ENCODE measurements around the gene BTC. TPM values are rescaled to one million over a fixed set of nuclear protein-coding genes. Genes with fewer than 3 reads are reported as not detected.

Gene BTC
- polyA plus RNA-seq, 1 donor (not counting 4 experiments of a cell fraction or from before 2014, with no cell fraction given) = 0.58 TPM

DNA sequence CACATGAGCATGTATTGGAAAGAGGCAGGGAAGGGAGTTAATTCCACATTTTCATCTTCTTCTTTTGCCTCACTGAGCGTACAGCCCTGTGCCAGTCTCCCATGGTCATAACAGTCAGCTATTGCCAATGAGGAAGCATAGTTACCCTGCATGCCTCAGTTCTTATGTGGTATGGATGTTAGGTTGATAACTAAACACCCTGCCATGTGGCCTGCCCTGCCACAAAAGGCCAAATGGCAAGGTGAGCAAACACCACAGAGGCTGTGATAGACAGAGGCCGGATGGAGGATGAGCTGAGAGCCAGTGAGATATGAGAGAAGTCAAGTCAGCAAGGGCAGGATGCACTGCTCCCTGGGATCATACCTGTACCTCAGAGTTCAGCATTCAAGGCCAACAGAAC is 59.3 kb downstream of the BTC start:
- FAIRE-seq = no peak

DNA sequence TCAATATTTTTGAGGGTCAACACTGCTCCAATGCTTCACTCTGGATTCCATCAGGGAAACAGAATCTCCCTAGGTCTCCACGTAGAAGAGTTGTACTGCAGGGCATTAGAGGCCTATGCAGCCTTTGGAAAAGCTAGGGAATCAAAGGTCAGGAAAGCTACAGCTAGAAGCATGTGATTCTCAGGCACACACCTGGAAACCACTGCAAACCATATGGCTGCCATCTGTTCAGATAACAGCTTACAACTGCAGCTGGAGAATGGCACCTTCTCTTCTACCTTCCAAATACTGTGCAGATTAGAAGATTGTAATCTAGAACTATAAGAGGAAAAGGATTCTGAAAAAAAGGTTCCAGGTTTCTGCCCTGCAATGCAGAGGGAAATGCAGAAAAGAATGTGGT is 60.6 kb downstream of the BTC start:
- Histone ChIP-seq H3K9me3 (ENCODE audit: control insufficient read depth, low read depth, low read length) (no peaks in the 10 kb centered on the region), H3K36me3 (ENCODE audit: control insufficient read depth in 2 of 2, extremely low read depth in 1 of 2, insufficient read depth in 2 of 2, low read length in 2 of 2) (no peaks in the 10 kb centered on the region), H3K27ac (ENCODE audit: control insufficient read depth, insufficient read depth, low read length) (no peak overlapping the region), H3K27me3 (ENCODE audit: control insufficient read depth, extremely low read depth, insufficient read depth, low read length) (peaks cover 5% of the 10 kb centered on the region), H2AFZ (ENCODE audit: control insufficient read depth, low read length) (no peak overlapping the region), H3K9ac (ENCODE audit: control insufficient read depth, extremely low read depth, insufficient read depth, low read length) (no peak overlapping the region), H3K4me2 (ENCODE audit: control insufficient read depth, extremely low read depth, insufficient read depth, low read depth, low read length) (no peak overlapping the region), H3K4me1 (ENCODE audit: control insufficient read depth, extremely low read depth, insufficient read depth, low read length) (no peaks in the 10 kb centered on the region), H3K4me3 (ENCODE audit: control insufficient read depth in 2 of 3, extremely low read depth in 1 of 3, insufficient read depth in 2 of 3, low read depth in 1 of 3, low read length in 3 of 3) (no peak overlapping the region), H4K20me1 (ENCODE audit: control insufficient read depth, extremely low read depth, insufficient read depth, low read length) (no peaks in the 10 kb centered on the region), H3K9me1 (ENCODE audit: control insufficient read depth, extremely low read depth, insufficient read depth, low read length) (no peaks in the 10 kb centered on the region), H3K79me2 (ENCODE audit: control insufficient read depth, insufficient read depth, low read length) (no peaks in the 10 kb centered on the region)
- dilution Hi-C loops (cut with MboI; ENCODE audit: extremely low pct_ligation_motif_present, low sequenced_read_pairs) = no loop called here
- no peak for TF ChIP-seq EZH2 (IDR thresholded peaks at IDR 0.05; ENCODE audit: low read length)
- TF ChIP-seq, protein P1, sequence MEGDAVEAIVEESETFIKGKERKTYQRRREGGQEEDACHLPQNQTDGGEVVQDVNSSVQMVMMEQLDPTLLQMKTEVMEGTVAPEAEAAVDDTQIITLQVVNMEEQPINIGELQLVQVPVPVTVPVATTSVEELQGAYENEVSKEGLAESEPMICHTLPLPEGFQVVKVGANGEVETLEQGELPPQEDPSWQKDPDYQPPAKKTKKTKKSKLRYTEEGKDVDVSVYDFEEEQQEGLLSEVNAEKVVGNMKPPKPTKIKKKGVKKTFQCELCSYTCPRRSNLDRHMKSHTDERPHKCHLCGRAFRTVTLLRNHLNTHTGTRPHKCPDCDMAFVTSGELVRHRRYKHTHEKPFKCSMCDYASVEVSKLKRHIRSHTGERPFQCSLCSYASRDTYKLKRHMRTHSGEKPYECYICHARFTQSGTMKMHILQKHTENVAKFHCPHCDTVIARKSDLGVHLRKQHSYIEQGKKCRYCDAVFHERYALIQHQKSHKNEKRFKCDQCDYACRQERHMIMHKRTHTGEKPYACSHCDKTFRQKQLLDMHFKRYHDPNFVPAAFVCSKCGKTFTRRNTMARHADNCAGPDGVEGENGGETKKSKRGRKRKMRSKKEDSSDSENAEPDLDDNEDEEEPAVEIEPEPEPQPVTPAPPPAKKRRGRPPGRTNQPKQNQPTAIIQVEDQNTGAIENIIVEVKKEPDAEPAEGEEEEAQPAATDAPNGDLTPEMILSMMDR (optimal IDR thresholded peaks at IDR 0.05 in 1 of 3, IDR thresholded peaks at IDR 0.05 in 1 of 3, conservative IDR thresholded peaks at IDR 0.05 in 1 of 3; ENCODE audit: extremely low read depth in 1 of 3, insufficient read depth in 2 of 3, low read length in 3 of 3) = no peak
- FAIRE-seq (no peak), DNase-seq (ENCODE audit: low read depth, low spot score) (no peak)

More for the DNA sequence above, 59.3 kb downstream of the BTC start:
- H3K4me3 ChIP-seq (ENCODE audit: control insufficient read depth in 2 of 3, extremely low read depth in 1 of 3, insufficient read depth in 2 of 3, low read depth in 1 of 3, low read length in 3 of 3) = no peak overlapping the region
- no peaks in the 10 kb centered on the region for H3K79me2 ChIP-seq (ENCODE audit: control insufficient read depth, insufficient read depth, low read length)
- H3K9me1 ChIP-seq (ENCODE audit: control insufficient read depth, extremely low read depth, insufficient read depth, low read length) = no peaks in the 10 kb centered on the region
- no peaks in the 10 kb centered on the region for H4K20me1 ChIP-seq (ENCODE audit: control insufficient read depth, extremely low read depth, insufficient read depth, low read length)
- H3K4me1 ChIP-seq (ENCODE audit: control insufficient read depth, extremely low read depth, insufficient read depth, low read length) = no peaks in the 10 kb centered on the region
- H3K9ac ChIP-seq (ENCODE audit: control insufficient read depth, extremely low read depth, insufficient read depth, low read length) = no peak overlapping the region
- no peaks in the 10 kb centered on the region for H3K9me3 ChIP-seq (ENCODE audit: control insufficient read depth, low read depth, low read length)
- TF ChIP-seq, protein P1 (optimal IDR thresholded peaks at IDR 0.05 in 1 of 3, IDR thresholded peaks at IDR 0.05 in 1 of 3, conservative IDR thresholded peaks at IDR 0.05 in 1 of 3; ENCODE audit: extremely low read depth in 1 of 3, insufficient read depth in 2 of 3, low read length in 3 of 3) = no peak
- TF ChIP-seq EZH2 (IDR thresholded peaks at IDR 0.05; ENCODE audit: low read length) = no peak
- H2AFZ ChIP-seq (ENCODE audit: control insufficient read depth, low read length) = no peak overlapping the region
- H3K36me3 ChIP-seq (ENCODE audit: control insufficient read depth in 2 of 2, extremely low read depth in 1 of 2, insufficient read depth in 2 of 2, low read length in 2 of 2) = no peaks in the 10 kb centered on the region
- dilution Hi-C loops (cut with MboI; ENCODE audit: extremely low pct_ligation_motif_present, low sequenced_read_pairs) = no loop called here
- no peak overlapping the region for H3K27ac ChIP-seq (ENCODE audit: control insufficient read depth, insufficient read depth, low read length)
- H3K4me2 ChIP-seq (ENCODE audit: control insufficient read depth, extremely low read depth, insufficient read depth, low read depth, low read length) = no peak overlapping the region
- H3K27me3 ChIP-seq (ENCODE audit: control insufficient read depth, extremely low read depth, insufficient read depth, low read length) = peaks cover under 1% of the 10 kb centered on the region
- no peak for DNase-seq (ENCODE audit: low read depth, low spot score)

Data from keratinocyte (primary cell).